ENCODE data around the gene PATL2.
A peak's percentile ranks its signal among the peaks of the same experiment; 100 is the strongest.
"Not testable (repeated sequence)": the region's sequence is repeated elsewhere in the genome, so short reads cannot be mapped to it uniquely, and the experiment has no call there.

PATL2 gene

DNA sequence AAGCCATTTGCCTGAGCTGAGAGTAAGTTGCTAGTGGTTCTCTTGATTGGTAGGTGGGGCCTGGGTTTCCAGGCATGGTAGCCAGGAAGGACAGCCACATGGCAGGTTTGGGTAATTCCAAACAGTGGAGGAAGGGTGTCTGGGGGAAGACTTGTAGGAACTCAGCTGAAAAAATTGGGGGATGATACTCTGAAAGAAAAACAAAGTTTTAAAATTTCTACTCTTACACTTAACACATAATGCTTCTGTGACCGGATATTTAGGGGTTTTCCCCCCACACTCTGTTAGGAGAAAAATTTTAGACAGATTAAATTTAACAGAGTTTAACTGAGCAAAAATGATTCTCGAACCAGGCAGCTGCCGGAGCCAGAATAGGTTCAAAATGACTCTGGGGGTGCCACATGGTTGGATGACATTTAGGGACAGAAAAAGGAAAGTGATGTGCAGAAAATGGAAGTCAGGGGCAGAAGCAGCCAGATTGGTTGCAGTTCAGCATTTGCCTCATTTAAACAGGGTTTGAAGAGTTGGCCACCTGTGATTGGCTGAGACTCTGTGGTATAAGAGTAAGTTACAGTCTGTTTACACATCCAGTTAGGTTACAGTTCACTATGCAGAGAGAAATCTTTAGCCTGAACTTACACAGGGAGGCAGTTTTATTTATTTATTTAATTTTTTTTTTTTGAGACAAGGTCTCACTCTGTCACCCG lies 8.3 kb upstream of the PATL2 start:
- no peak for DNase-seq (ENCODE audit: low read depth)

- DNase-seq (ENCODE audit: low read depth): no peak
Measured at GRCh38 chr15:44718927-44719292, 7.8 kb upstream of the PATL2 start.

GRCh38 chr15:44718180-44718926 lies 7.2 kb upstream of the PATL2 start:
- no peak for DNase-seq (ENCODE audit: low read depth)

GRCh38 chr15:44716983-44717602 lies 6.0 kb upstream of the PATL2 start:
- DNase-seq (ENCODE audit: low read depth): no peak

DNA sequence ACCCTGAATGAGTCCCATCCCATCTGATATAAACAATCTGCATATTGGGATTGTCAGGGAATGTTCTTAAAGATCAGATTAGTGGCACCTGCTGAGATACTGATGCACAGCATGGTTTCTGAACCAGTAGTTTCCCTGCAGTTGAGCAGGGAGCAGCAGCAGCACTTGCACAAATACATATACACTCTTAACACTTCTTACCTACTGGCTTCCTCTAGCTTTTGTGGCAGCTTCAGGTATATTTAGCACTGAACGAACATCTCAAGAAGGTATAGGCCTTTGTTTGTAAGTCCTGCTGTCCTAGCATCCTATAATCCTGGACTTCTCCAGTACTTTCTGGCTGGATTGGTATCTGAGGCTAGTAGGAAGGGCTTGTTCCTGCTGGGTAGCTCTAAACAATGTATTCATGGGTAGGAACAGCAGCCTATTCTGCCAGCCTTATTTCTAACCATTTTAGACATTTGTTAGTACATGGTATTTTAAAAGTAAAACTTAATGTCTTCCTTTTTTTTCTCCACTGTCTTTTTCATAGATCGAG lies 4.7 kb upstream of the PATL2 start:
- DNase-seq (ENCODE audit: low read depth): no peak

- no peak for DNase-seq (ENCODE audit: low read depth)
Measured at GRCh38 chr15:44715142-44715796, 4.1 kb upstream of the PATL2 start.

DNA sequence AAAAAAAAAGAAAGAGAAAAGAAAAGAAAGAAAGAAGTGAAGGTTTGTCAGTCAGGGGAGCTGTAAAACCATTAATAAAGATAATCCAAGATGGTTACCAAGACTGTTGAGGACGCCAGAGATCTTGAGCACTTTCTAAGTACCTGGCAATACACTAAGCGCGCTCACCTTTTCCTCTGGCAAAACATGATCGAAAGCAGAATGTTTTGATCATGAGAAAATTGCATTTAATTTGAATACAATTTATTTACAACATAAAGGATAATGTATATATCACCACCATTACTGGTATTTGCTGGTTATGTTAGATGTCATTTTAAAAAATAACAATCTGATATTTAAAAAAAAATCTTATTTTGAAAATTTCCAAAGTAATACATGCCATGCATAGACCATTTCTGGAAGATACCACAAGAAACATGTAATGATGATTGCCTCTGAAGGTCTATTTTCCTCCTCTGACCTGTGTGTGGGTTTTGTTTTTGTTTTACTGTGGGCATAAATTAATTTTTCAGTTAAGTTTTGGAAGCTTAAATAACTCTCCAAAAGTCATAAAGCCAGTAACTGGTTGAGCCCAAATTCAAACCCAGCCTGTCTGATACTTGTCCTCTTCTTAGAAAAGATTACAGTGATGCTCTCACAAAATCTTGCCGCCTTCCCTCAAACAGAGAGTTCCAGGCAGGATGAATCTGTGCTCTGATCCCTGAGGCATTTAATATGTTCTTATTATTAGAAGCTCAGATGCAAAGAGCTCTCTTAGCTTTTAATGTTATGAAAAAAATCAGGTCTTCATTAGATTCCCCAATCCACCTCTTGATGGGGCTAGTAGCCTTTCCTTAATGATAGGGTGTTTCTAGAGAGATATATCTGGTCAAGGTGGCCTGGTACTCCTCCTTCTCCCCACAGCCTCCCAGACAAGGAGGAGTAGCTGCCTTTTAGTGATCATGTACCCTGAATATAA lies 2.2 kb upstream of the PATL2 start:
- DNase-seq (ENCODE audit: low read depth): no peak

- DNase-seq (ENCODE audit: low read depth): no peak
Measured at GRCh38 chr15:44712346-44713005, 1.4 kb upstream of the PATL2 start.

GRCh38 chr15:44711743-44712345 lies 721 bp upstream of the PATL2 start:
- DNase-seq (ENCODE audit: low read depth): peak; percentile 51

DNA sequence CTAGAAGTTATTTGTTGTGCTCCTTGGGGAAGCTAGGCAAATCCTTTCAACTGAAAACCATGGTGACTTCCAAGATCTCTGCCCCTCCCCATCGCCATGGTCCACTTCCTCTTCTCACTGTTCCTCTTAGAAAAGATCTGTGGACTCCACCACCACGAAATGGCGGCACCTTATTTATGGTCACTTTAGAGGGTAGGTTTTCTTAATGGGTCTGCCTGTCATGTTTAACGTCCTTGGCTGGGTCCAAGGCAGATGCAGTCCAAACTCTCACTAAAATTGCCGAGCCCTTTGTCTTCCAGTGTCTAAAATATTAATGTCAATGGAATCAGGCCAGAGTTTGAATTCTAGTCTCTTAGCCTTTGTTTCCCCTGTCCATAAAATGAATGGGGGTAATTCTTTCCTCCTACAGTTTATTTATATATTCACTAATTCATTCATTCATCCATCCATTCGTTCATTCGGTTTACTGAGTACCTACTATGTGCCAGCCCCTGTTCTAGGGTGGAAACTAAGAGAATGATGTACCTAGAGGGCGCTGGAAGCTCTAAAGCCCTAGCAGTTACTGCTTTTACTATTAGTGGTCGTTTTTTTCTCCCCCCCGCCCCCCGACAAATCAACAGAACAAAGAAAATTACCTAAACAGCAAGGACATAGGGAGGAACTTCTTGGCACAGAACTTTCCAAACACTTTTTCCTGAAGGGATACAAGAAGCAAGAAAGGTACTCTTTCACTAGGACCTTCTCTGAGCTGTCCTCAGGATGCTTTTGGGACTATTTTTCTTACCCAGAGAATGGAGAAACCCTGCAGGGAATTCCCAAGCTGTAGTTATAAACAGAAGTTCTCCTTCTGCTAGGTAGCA lies 657 bp downstream of the PATL2 start:
- no peak for DNase-seq (ENCODE audit: low read depth)

DNA sequence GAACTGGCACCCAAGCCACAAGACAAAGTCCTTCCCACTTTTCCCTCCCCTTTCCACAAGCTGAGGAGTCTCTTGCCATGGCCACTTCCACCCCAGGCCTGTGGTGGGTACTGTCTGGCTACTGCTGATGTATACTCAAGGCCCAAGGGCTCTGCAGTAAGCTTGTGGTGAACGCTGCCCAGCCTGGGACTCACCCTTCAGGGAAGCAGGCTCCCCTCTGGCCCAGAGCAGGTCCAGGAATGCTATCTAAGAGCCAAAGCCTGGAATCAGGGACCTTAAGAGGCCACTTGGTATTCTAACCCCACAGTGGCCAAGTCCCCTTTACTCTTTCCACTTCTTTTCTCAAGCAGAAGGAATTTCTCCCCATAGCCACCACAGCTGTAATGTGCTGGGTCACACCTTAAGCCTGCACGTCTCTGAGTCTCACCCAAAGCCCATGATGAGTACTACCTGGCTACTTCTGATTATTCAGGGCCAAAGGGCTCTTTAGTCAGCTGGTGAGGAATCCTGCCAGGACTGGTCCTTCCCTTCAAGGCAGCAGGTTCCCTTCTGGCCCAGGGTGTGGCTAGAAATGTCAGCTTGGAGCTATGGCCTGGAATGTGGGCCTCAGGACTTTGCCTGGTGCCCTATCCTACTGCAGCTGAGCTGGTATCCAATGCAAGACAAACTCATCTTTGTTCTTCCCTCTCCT lies 4.0 kb downstream of the PATL2 start:
- DNase-seq (ENCODE audit: low read depth): no peak

- no peak for DNase-seq (ENCODE audit: low read depth)
Measured at GRCh38 chr15:44706401-44706800, 4.7 kb downstream of the PATL2 start.

- no peak for DNase-seq (ENCODE audit: low read depth)
Measured at GRCh38 chr15:44705986-44706385, 5.1 kb downstream of the PATL2 start.

DNA sequence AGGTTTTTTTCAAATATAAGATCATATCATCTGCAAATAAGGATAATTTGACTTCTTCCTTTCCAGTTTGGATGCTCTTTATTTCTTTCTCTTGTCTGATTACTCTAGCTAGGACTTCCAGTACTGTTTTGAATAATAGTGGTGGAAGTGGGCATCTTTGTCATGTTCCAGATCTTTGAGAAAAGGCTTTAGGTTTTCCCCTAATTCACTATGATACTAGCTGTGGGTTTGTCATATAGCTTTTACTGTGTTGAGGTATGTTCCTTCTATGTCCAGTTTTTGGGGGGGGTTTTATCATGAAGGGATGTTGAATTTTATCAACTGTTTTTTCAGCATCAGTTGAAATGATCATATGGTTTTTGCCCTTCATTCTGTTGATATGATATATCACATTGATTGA lies 10.4 kb downstream of the PATL2 start:
- DNase-seq (ENCODE audit: low read depth): not testable (repeated sequence)

- no peak for DNase-seq (ENCODE audit: low read depth)
Measured at GRCh38 chr15:44698641-44699040, 12.5 kb downstream of the PATL2 start.

GRCh38 chr15:44697014-44697413 lies 14.1 kb downstream of the PATL2 start:
- no peak for DNase-seq (ENCODE audit: low read depth)

DNA sequence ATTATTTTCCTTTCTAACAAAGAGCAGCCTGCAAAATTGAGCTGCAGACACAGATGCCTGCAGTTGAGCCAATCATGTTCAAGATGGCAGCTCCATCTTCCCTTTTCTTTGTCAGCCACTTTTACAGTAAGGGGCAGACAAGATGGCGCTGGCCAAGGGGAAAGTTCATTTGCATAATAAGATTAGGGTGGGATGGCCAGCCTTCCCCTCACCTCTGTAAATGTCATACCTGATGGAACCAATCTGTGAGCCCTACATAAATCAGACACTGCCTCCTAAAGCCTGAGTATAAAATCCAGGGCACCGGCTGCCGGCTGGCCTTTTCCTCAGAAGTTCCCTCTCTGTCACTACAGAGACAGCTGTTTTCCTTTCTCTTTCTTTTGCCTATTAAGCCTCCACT lies 15.8 kb downstream of the PATL2 start:
- no peak for DNase-seq (ENCODE audit: low read depth)

- DNase-seq (ENCODE audit: low read depth): no peak
Measured at GRCh38 chr15:44694416-44694815, 16.7 kb downstream of the PATL2 start.

DNA sequence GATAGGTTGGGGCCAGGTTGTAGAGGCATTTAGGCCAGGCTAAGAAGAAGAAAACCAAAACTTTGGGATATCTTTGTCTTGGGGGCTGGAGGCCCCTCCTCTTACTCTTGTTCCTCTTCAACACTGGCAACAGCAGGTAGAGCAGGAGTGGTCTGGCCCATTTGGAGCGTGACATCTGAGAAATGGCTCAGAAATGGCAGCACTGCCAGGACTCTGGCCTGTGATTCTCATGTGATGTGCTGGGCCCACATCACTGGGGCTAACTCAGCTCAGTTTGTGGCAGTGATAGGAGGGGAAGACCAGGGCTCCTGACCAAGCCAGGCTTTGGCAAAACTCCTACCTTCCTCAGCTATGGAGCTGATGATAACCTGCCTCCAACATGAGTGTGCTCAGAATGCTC lies 18.5 kb downstream of the PATL2 start:
- no peak for DNase-seq (ENCODE audit: low read depth)

Data from stimulated activated CD8-positive, alpha-beta memory T cell treated with anti-CD3 and anti-CD28 coated beads, Interleukin-12 subunit alpha, Interleukin-12 subunit beta, amount 100 ng/mL, for 4 hours (primary cell).